ENCODE measurements around the gene NDST4. TPM values are rescaled to one million over a fixed set of nuclear protein-coding genes. Genes with fewer than 3 reads are reported as not detected.
A peak's percentile ranks its signal among the peaks of the same experiment; 100 is the strongest.

NDST4 gene
- total and polyA plus RNA-seq, 4 donors, result 0.65 TPM; not detected in 3

GRCh38 chr4:114807759-114808404 is 305.5 kb downstream of the NDST4 start:
- DNase-seq, result peak in 2 of 3 donors; percentile 11 to 12
- Histone ChIP-seq H3K9ac (ENCODE audit: insufficient read depth in 1 of 2, low read length in 2 of 2) (no peak overlapping the region), H3K9me3 (ENCODE audit: control insufficient read depth in 4 of 4, insufficient read depth in 3 of 4, low read length in 3 of 4) (peaks cover 0 to 1% (median 0%) of the 10 kb centered on the region in 4 donors), H3K27me3 (ENCODE audit: control insufficient read depth in 3 of 3, insufficient read depth in 3 of 3, low read length in 2 of 3) (no peaks in the 10 kb centered on the region), H3K4me1 (ENCODE audit: control insufficient read depth in 5 of 5, insufficient read depth in 5 of 5, low read length in 5 of 5) (peaks cover 0 to 9% (median 0%) of the 10 kb centered on the region in 5 donors), H3K4me3 (no peak overlapping the region), H3K27ac (ENCODE audit: low read depth in 1 of 2, low read length in 1 of 2) (no peak overlapping the region), H3K36me3 (ENCODE audit: control insufficient read depth in 4 of 4, insufficient read depth in 4 of 4, low read length in 4 of 4) (no peaks in the 10 kb centered on the region)
- peak; percentile 72 for ATAC-seq (ENCODE audit: insufficient read depth, low FRiP score)
- 47 to 51% methylated on average over 14 of the region's 14 CpGs for WGBS, 2 donors
- TF ChIP-seq, protein P1, sequence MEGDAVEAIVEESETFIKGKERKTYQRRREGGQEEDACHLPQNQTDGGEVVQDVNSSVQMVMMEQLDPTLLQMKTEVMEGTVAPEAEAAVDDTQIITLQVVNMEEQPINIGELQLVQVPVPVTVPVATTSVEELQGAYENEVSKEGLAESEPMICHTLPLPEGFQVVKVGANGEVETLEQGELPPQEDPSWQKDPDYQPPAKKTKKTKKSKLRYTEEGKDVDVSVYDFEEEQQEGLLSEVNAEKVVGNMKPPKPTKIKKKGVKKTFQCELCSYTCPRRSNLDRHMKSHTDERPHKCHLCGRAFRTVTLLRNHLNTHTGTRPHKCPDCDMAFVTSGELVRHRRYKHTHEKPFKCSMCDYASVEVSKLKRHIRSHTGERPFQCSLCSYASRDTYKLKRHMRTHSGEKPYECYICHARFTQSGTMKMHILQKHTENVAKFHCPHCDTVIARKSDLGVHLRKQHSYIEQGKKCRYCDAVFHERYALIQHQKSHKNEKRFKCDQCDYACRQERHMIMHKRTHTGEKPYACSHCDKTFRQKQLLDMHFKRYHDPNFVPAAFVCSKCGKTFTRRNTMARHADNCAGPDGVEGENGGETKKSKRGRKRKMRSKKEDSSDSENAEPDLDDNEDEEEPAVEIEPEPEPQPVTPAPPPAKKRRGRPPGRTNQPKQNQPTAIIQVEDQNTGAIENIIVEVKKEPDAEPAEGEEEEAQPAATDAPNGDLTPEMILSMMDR (IDR thresholded peaks at IDR 0.05; ENCODE audit: control extremely low read depth, extremely low read depth), result no peak

- 88 to 91% methylated on average over 8 of the region's 8 CpGs for WGBS, 2 donors
Observed at GRCh38 chr4:114807357-114807756, 306.1 kb downstream of the NDST4 start.

DNA sequence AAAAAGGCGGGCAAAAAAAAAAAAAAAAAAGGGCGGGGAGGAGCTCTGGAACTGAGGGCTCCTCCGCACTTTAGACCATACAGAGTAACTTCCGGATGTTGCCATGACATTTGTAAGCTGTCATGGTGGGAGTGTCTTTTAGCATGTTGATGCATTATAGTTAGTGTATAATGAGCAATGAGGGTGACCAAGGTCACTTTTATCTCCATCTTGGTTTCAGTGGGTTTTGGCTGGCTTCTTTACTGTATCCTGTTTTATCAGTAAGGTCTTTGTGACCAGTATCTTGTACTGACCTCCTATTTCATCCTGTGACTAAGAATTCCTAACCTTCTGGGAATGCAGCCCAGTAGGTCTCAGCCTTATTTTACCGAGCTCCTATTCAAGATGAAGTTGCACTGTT is 321.4 kb downstream of the NDST4 start:
- Histone ChIP-seq H3K9me3 (ENCODE audit: control insufficient read depth in 4 of 4, insufficient read depth in 3 of 4, low read length in 3 of 4) (no peaks in the 10 kb centered on the region), H3K9ac (ENCODE audit: insufficient read depth in 1 of 2, low read length in 2 of 2) (no peak overlapping the region), H3K4me3 (no peak overlapping the region), H3K4me1 (ENCODE audit: control insufficient read depth in 5 of 5, insufficient read depth in 5 of 5, low read length in 5 of 5) (no peaks in the 10 kb centered on the region), H3K27me3 (ENCODE audit: control insufficient read depth in 3 of 3, insufficient read depth in 3 of 3, low read length in 2 of 3) (no peaks in the 10 kb centered on the region), H3K36me3 (ENCODE audit: control insufficient read depth in 4 of 4, insufficient read depth in 4 of 4, low read length in 4 of 4) (no peaks in the 10 kb centered on the region), H3K27ac (ENCODE audit: low read depth in 1 of 2, low read length in 1 of 2) (no peak overlapping the region)
- TF ChIP-seq, protein P1 (IDR thresholded peaks at IDR 0.05; ENCODE audit: control extremely low read depth, extremely low read depth), result no peak
- no peak for DNase-seq
- no peak for ATAC-seq (ENCODE audit: insufficient read depth, low FRiP score)
- 88 to 92% methylated on average over 5 of the region's 5 CpGs for WGBS, 2 donors

More at GRCh38 chr4:114807357-114807756, 306.1 kb downstream of the NDST4 start:
- Histone ChIP-seq H3K27me3 (ENCODE audit: control insufficient read depth in 3 of 3, insufficient read depth in 3 of 3, low read length in 2 of 3) (no peaks in the 10 kb centered on the region), H3K4me1 (ENCODE audit: control insufficient read depth in 5 of 5, insufficient read depth in 5 of 5, low read length in 5 of 5) (peaks cover 0 to 9% (median 0%) of the 10 kb centered on the region in 5 donors), H3K9me3 (ENCODE audit: control insufficient read depth in 4 of 4, insufficient read depth in 3 of 4, low read length in 3 of 4) (peaks cover 0 to 1% (median 0%) of the 10 kb centered on the region in 4 donors), H3K9ac (ENCODE audit: insufficient read depth in 1 of 2, low read length in 2 of 2) (no peak overlapping the region), H3K27ac (ENCODE audit: low read depth in 1 of 2, low read length in 1 of 2) (no peak overlapping the region), H3K4me3 (no peak overlapping the region), H3K36me3 (ENCODE audit: control insufficient read depth in 4 of 4, insufficient read depth in 4 of 4, low read length in 4 of 4) (no peaks in the 10 kb centered on the region)
- no peak for ATAC-seq (ENCODE audit: insufficient read depth, low FRiP score)
- DNase-seq, result no peak
- TF ChIP-seq, protein P1 (IDR thresholded peaks at IDR 0.05; ENCODE audit: control extremely low read depth, extremely low read depth), result no peak

GRCh38 chr4:114785570-114785969 is 327.9 kb downstream of the NDST4 start:
- DNase-seq (no peak), ATAC-seq (ENCODE audit: insufficient read depth, low FRiP score) (no peak)
- H3K27ac ChIP-seq (ENCODE audit: low read depth in 1 of 2, low read length in 1 of 2), result no peak overlapping the region
- no peaks in the 10 kb centered on the region for H3K36me3 ChIP-seq (ENCODE audit: control insufficient read depth in 4 of 4, insufficient read depth in 4 of 4, low read length in 4 of 4)
- H3K27me3 ChIP-seq (ENCODE audit: control insufficient read depth in 3 of 3, insufficient read depth in 3 of 3, low read length in 2 of 3), result no peaks in the 10 kb centered on the region
- H3K4me1 ChIP-seq (ENCODE audit: control insufficient read depth in 5 of 5, insufficient read depth in 5 of 5, low read length in 5 of 5), result no peaks in the 10 kb centered on the region
- H3K9ac ChIP-seq (ENCODE audit: insufficient read depth in 1 of 2, low read length in 2 of 2), result no peak overlapping the region
- H3K4me3 ChIP-seq, result no peak overlapping the region
- no peaks in the 10 kb centered on the region for H3K9me3 ChIP-seq (ENCODE audit: control insufficient read depth in 4 of 4, insufficient read depth in 3 of 4, low read length in 3 of 4)
- TF ChIP-seq, protein P1 (IDR thresholded peaks at IDR 0.05; ENCODE audit: control extremely low read depth, extremely low read depth), result no peak

Data from lung (tissue), 12 donors.